Parathyroid adenoma (tissue), 2 donors: ENCODE results near the gene RAB6D.
"Not testable (repeated sequence)": the region's sequence is repeated elsewhere in the genome, so short reads cannot be mapped to it uniquely, and the experiment has no call there.

Experiments
- H2AFZ ChIP-seq: fragments of 300-600 bp; sonication (generic); one replicate; pipeline ENCODE4 v1.7.0; 2017; ENCODE audit warnings: antibody characterized with exemption, mild to moderate bottlenecking
- H3K27ac ChIP-seq: fragments of 300-600 bp; sonication (generic); one replicate; pipeline ENCODE4 v1.7.0; 2017
- H3K27me3 ChIP-seq: fragments of 300-600 bp; sonication (generic); one replicate; pipeline ENCODE4 v1.7.0; 2017; ENCODE audit warnings: low read length; ENCODE audit not compliant: control insufficient read depth, insufficient read depth
- H3K36me3 ChIP-seq: fragments of 300-600 bp; sonication (generic); one replicate; pipeline ENCODE4 v1.7.0; 2017; ENCODE audit warnings: low read length; ENCODE audit not compliant: control insufficient read depth, insufficient read depth
- H3K4me1 ChIP-seq: fragments of 300-600 bp; sonication (generic); one replicate; pipeline ENCODE4 v1.7.0; 2017; ENCODE audit warnings: control low read depth
- H3K4me2 ChIP-seq: fragments of 300-600 bp; sonication (generic); one replicate; pipeline ENCODE4 v1.7.0; 2017; ENCODE audit warnings: low read length
- H3K4me3 ChIP-seq: fragments of 300-600 bp; sonication (generic); one replicate; pipeline ENCODE4 v1.7.0; 2017; ENCODE audit warnings: low read depth, low read length
- H3K79me2 ChIP-seq: fragments of 300-600 bp; sonication (generic); one replicate; pipeline ENCODE4 v1.7.0; 2017; ENCODE audit warnings: control low read depth
- H3K9ac ChIP-seq: fragments of 300-600 bp; sonication (generic); one replicate; pipeline ENCODE4 v1.7.0; 2017; ENCODE audit warnings: mild to moderate bottlenecking
- H3K9me3 ChIP-seq: fragments of 300-600 bp; sonication (generic); one replicate; pipeline ENCODE4 v1.7.0; 2017; ENCODE audit warnings: low read length; ENCODE audit not compliant: control insufficient read depth
- TF ChIP-seq, protein P1 (sequence below): fragments of 300-600 bp; sonication (generic); IDR thresholded peaks from one replicate; pipeline ENCODE4 v1.7.0; 2017; ENCODE audit warnings: antibody characterized with exemption, mild to moderate bottlenecking
- donor health status: primary hyperparathyroidism.

Gene RAB6D

DNA sequence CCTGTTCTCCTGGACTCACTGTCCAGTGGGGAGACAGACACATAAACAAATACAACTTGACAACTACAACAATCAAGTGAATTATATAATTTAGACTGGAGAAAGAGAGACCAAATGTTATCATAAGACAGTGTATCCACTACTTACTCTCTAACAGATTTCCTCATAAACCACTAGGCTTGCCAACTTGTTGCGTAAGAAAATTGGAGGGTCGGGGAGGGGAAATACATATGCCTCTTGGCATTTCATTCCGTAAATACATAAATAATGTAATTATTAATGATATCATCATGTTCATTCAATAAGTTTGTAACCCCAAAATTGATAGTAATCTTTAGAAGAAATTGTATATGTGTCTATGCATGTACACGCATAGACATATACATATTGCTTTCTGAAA, 14.9 kb downstream of the RAB6D start:
- no peak overlapping the region for H2AFZ ChIP-seq
- H3K79me2 ChIP-seq, result no peaks in the 10 kb centered on the region
- H3K9me3 ChIP-seq, result no peaks in the 10 kb centered on the region
- no peak overlapping the region for H3K9ac ChIP-seq
- no peak overlapping the region for H3K4me2 ChIP-seq
- no peaks in the 10 kb centered on the region for H3K36me3 ChIP-seq
- H3K27ac ChIP-seq, result no peak overlapping the region
- TF ChIP-seq, protein P1, sequence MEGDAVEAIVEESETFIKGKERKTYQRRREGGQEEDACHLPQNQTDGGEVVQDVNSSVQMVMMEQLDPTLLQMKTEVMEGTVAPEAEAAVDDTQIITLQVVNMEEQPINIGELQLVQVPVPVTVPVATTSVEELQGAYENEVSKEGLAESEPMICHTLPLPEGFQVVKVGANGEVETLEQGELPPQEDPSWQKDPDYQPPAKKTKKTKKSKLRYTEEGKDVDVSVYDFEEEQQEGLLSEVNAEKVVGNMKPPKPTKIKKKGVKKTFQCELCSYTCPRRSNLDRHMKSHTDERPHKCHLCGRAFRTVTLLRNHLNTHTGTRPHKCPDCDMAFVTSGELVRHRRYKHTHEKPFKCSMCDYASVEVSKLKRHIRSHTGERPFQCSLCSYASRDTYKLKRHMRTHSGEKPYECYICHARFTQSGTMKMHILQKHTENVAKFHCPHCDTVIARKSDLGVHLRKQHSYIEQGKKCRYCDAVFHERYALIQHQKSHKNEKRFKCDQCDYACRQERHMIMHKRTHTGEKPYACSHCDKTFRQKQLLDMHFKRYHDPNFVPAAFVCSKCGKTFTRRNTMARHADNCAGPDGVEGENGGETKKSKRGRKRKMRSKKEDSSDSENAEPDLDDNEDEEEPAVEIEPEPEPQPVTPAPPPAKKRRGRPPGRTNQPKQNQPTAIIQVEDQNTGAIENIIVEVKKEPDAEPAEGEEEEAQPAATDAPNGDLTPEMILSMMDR, result no peak
- no peaks in the 10 kb centered on the region for H3K27me3 ChIP-seq
- H3K4me1 ChIP-seq, result no peaks in the 10 kb centered on the region
- no peak overlapping the region for H3K4me3 ChIP-seq

GRCh38 chr2:131347035-131347434, 16.9 kb downstream of the RAB6D start:
- not testable (repeated sequence) for H3K4me2 ChIP-seq, H3K9ac ChIP-seq, H2AFZ ChIP-seq, H3K4me1 ChIP-seq, H3K27me3 ChIP-seq, H3K36me3 ChIP-seq, H3K27ac ChIP-seq, H3K79me2 ChIP-seq, H3K9me3 ChIP-seq, H3K4me3 ChIP-seq

GRCh38 chr2:131339307-131339706, 24.7 kb downstream of the RAB6D start:
- not testable (repeated sequence) for H3K27ac ChIP-seq, H3K9ac ChIP-seq, H3K4me3 ChIP-seq, H2AFZ ChIP-seq, H3K4me2 ChIP-seq, H3K4me1 ChIP-seq, H3K9me3 ChIP-seq, H3K27me3 ChIP-seq, H3K36me3 ChIP-seq, H3K79me2 ChIP-seq

- H3K79me2 ChIP-seq, H3K9ac ChIP-seq, H3K4me3 ChIP-seq, H3K4me1 ChIP-seq, H3K27me3 ChIP-seq, H3K27ac ChIP-seq, H3K9me3 ChIP-seq, H2AFZ ChIP-seq, H3K4me2 ChIP-seq, H3K36me3 ChIP-seq: not testable (repeated sequence)
Measured at GRCh38 chr2:131335319-131335718, 28.6 kb downstream of the RAB6D start.

DNA sequence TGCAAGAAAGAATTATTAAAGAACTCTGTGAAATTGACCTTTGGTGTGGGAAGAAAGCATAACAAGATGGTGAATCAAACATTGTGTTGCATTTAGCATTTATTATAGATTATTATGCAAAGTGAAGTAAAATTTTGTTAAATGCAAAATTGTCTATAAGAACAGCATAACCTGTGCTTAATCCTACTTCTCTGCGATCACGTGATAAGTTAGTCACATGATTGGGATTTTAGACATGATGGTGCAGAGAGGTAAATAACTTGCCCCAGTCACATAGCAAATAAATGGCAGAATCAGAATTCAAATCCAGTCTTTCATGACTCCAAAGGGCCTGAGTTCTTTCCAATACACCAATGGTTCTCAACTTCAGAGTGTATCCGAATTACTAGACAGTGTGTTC, 31.3 kb downstream of the RAB6D start:
- not testable (repeated sequence) for H3K27ac ChIP-seq, H3K4me3 ChIP-seq

GRCh38 chr2:131331000-131331399, 33.0 kb downstream of the RAB6D start:
- not testable (repeated sequence) for H3K4me3 ChIP-seq, H3K4me1 ChIP-seq, H2AFZ ChIP-seq, H3K9me3 ChIP-seq, H3K27ac ChIP-seq, H3K36me3 ChIP-seq, H3K79me2 ChIP-seq, H3K4me2 ChIP-seq, H3K9ac ChIP-seq, H3K27me3 ChIP-seq

More for the DNA sequence above, 31.3 kb downstream of the RAB6D start:
- H3K79me2 ChIP-seq, H3K9ac ChIP-seq, H3K4me2 ChIP-seq, H2AFZ ChIP-seq, H3K36me3 ChIP-seq, H3K9me3 ChIP-seq, H3K4me1 ChIP-seq, H3K27me3 ChIP-seq: not testable (repeated sequence)

- no peak overlapping the region for H3K4me2 ChIP-seq
- TF ChIP-seq, protein P1, result no peak
Measured at GRCh38 chr2:131322209-131322608, 41.8 kb downstream of the RAB6D start.

GRCh38 chr2:131321344-131321743, 42.6 kb downstream of the RAB6D start:
- H3K4me3 ChIP-seq, H3K4me1 ChIP-seq, H3K27ac ChIP-seq, H3K27me3 ChIP-seq, H3K9ac ChIP-seq, H3K79me2 ChIP-seq, H3K36me3 ChIP-seq, H2AFZ ChIP-seq, H3K4me2 ChIP-seq, H3K9me3 ChIP-seq: not testable (repeated sequence)

More at GRCh38 chr2:131322209-131322608, 41.8 kb downstream of the RAB6D start:
- no peaks in the 10 kb centered on the region for H3K79me2 ChIP-seq
- no peaks in the 10 kb centered on the region for H3K36me3 ChIP-seq
- no peaks in the 10 kb centered on the region for H3K9me3 ChIP-seq
- no peaks in the 10 kb centered on the region for H3K4me1 ChIP-seq
- H2AFZ ChIP-seq, result no peak overlapping the region
- no peak overlapping the region for H3K4me3 ChIP-seq
- H3K27me3 ChIP-seq, result no peaks in the 10 kb centered on the region
- H3K27ac ChIP-seq, result no peak overlapping the region
- no peak overlapping the region for H3K9ac ChIP-seq

GRCh38 chr2:131311001-131311400, 53.0 kb downstream of the RAB6D start:
- not testable (repeated sequence) for H3K27me3 ChIP-seq, H3K27ac ChIP-seq, H3K4me3 ChIP-seq, H3K36me3 ChIP-seq, H2AFZ ChIP-seq, H3K4me1 ChIP-seq, H3K9ac ChIP-seq, H3K79me2 ChIP-seq, H3K9me3 ChIP-seq, H3K4me2 ChIP-seq
